Cerebellar nuclear complex (tissue), 1 donor: ENCODE results near the gene SCN10A.

Source experiments
- DNase-seq, 2 experiments: peaks; one replicate each; lab custom pipeline; 2025; lab: John Stamatoyannopoulos, UW

SCN10A gene

DNA sequence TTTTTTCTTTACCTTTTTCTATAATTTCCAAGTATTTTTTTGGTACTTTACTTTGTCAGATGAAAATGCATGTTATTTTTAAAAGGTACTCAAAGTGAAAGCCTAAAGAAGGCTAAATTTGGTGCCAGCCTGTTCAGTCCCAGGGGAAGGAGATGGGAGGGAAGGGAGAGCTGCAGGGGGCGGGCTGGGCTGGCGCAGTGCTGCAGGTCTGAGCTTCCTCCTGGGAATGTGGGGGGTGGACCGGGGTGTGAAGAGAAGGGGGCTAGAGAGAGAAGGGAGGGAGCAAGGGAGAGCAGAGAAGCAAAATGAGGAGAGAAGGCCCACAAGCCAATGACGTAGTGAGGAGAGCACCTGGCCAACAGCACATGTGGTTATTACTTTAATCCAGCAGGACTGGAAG is 95.6 kb downstream of the SCN10A start:
- no peak for DNase-seq

DNA sequence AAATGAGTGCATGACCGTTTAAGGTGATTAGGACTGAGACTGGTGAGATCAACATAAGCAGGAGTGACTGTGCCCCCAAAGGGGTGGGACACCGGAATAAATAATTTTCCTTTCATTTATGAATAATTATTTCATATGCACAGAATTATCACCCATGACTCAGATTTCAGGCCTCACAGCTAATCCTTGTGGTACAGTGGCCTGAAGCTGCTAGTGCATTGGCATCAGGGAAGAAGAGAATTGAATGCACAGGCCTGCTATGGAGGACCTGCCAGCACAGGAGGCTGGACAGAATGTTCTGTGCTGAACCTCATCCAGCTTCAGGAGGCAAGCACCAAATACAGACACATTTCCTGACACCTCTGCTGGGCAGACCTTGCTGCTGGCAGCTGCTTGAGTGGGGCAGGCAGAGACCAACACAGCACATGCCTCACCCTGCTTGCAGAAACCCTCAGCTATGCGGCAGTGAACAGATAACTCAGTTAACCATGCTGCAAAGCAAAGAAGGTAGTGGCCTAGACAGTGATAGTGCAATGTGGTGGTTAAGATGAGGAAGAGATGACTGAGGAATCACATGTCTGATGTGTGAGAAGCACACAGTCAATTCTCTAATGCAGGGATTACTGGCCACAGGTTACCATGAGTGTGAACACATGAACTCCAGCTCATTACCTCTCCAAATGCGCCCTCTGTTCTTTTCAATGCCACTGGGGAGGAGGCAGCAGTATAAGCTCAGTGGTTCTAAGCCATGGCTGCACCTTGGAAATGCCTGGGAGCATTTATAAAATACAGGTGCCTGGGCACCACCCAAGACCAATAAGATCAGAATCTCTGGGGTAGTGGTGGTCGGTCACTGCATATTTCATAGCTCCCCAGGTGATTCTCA is 98.4 kb downstream of the SCN10A start:
- no peak for DNase-seq

DNA sequence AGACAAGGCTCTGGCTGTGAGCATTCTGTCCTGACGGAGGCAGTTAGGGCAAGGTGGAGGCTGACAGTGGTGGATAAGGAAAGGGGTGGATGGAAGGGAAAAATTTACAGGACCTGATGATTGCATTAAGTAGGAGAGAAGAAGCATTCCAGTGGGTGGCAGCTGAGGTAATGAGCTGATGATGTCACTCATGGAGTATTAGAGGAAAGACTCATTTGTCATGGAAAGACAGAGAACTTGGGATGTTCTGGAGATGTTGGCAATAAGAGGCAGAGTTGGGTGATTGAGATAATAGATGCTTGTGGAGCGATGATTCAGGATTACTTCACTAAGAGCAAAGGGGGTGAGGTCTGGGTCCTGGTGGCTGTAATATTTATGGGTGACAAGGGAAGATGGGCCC is 102.9 kb downstream of the SCN10A start:
- DNase-seq, result no peak

DNA sequence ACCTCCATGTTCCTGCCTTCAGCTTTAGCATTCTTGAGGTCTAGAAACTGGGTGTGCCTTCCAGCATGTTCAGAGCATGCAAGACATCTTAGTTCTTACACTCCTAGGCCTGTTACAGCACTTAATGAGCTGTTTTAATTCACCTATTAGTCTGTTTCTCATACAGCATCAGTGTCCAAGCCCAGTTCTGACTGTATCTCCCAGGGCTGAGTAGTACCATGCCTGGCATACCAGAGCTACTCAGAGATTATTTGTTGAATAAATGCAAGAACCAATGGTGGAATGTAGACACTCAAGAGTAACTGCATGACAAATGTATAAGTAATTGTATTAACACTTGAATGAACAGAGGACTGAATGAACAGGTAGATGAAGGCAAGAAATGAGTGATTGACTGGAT is 104.7 kb downstream of the SCN10A start:
- DNase-seq, result no peak

DNA sequence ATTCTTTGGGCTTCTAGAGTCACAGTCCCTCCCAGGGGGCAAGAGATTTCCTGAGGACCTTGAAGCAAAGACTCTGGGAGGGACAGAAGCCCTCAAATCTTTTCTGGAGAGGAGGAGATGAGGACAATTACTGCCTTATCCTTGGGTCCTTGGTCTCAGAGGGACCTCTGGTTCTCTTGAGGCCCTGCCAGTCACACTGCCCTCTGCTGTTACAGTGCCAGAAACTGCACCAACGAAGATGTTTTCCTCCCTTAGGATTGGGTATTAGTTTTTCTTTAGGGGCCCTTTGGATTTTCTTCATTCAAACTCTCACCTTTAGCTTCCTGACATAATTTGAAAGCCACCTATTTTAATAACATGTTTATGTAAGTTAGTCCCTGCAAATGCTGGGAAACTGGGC is 108.3 kb downstream of the SCN10A start:
- no peak for DNase-seq

DNA sequence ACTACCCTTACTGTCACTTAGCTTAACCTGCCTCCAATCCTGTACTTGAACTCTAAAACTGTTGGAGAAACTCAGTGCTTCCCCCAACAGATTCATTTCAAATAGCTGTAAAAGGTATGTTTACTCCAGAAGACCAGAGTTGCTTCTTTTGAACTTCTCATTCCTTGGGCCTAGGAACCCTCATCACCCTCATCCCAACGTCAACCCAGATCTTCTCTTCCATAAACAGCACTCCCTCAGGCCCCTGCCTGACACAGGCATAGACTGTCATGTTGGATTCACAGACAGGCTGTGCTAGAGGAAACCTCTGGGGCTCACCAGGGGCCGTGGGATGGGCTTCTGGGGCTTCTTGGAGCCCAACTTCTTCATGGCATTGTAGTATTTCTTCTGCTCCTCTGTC is 109.1 kb downstream of the SCN10A start:
- no peak for DNase-seq

DNA sequence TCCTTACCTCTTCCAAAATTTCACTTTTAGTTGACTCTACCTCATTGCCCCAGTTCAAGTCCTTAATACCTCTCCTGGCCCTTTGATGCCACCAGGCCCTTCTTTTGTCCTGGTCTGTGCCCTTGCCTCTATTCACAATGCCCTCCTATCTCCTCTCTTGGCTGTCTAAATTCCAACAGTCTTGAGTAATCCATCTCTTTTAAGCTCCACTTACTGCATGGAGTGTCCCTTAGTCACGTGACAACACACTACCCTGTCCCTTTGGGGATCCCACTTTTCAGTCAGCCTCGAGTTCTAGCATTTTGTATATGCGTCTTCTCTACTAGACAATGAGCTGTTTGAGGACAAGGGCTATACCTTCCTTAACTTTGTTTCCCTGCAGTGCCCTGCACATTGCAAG is 113.8 kb downstream of the SCN10A start:
- DNase-seq, result no peak

DNA sequence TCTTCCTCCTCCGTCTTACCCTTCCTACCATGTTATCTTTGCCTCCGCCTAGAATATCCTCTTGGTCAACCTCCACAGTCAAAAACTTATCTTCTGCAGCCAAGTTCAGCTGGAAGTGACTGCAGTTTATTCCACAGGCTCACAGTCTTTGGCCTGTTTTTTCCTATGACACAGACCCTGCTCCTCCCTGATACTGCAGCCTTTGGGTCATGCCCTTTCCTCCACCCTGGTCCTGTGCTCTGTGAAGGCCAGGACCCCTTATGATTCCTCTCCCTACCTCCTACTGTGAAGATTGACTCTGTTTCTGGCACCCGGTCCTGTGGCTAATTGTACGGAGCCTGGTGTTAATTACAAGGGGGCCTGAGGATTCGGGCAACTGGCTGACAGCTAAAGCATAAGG is 117.3 kb downstream of the SCN10A start:
- DNase-seq, result no peak

DNA sequence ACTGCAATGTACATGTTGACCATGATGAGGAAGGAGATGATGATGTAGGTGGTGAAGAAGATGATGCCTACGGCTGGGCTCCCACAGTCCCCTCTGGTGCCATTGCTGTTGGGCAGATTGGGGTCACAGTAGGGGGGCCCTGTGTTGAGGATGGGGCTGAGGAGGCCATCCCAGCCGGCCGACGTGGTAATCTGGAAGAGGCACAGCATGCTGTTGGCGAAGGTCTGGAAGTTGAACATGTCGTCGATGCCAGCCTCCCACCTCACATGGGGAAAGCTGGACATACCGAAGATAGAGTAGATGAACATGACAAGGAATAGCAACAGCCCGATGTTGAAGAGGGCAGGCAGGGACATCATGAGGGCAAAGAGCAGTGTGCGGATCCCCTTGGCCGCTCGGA is 118.0 kb downstream of the SCN10A start:
- DNase-seq, result no peak

DNA sequence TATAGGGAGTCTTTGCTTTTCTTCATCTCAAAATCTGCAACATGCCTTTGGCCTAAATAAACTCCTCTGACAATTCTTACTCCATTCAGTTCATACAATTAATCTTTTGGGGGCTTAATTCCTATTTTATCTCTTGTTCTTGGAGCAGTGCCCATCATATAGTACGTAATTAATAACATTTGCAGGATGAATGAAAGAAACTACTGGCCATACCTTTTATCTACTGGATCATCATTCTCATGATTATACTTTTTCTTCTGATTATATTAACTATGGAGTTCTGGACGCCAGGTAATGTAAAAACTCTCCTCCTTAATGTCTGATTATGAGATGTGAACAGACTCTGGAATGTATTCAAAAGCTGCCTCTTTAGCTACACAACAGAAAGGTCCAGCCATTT is 120.0 kb downstream of the SCN10A start:
- no peak for DNase-seq

DNA sequence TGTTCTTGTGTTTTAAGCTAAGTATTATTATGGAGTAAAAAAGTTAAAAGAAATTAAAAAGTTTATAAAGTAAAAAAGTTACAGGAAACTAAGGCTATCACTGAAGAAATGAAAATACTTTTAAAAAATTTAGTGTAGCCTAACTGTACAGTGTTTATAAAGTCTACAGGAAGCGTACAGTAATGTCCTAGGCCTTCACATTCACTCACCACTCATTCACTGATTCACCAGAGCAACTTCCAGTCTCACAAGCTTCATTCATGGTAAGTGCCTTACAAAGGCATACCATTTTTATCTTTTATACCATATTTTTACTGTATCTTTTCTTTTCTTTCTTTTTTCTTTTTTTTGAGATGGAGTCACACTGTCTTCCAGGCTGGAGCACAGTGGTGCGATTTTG is 125.8 kb downstream of the SCN10A start:
- no peak for DNase-seq

DNA sequence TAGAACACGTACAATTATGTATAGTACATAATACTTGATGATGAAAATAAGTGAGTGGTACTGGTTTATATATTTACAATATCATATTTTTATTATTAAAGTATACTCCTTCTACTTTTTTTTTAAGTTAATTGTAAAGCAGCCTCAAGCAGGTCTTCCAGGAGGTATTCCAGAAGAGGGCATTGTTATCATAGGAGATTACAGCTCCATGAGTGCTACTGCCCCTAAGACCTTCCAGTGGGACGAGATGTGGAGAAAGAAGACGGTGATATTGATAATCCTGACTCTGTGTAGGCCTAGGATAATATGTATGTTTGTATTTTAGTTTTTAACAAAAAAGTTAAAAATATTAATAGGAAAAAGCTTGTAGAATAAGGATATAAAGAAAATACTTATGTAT is 126.2 kb downstream of the SCN10A start:
- DNase-seq, result no peak

DNA sequence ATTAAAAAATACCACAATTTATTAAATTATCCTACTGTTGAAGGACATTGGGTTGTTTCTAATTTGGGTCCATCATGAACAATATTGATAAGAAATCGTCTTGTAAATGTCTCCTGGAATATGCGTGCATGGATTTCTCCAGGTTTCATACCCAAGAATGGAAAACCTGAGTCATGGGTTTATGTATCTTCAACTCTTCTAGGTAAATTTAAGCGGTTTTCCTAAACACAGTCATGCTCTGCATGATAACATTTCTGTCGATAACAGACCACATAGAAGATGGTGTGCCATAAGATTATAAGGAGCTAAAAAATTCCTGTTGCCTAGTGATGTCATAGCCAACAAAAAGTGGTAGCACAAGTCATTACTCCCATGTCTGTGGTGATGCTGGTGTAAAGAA is 126.7 kb downstream of the SCN10A start:
- no peak for DNase-seq

DNA sequence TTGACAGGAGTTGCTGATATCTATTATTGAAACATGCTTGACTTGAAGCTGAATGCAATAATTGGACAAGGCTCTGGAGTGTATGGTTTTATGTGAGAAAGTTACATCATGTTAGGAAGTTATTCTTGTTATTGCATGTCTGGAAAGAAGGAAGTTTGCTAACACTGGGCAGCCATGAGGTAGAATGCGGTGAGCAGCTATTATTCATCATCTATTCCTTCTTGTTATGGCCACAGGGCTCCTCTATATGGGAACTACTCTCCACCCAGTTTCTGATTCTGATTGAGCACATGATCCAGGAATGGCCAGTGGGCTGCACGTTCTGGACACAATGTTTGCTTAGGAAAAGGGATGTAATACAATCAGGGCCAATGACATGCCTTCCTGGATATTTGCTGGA is 128.7 kb downstream of the SCN10A start:
- no peak for DNase-seq

DNA sequence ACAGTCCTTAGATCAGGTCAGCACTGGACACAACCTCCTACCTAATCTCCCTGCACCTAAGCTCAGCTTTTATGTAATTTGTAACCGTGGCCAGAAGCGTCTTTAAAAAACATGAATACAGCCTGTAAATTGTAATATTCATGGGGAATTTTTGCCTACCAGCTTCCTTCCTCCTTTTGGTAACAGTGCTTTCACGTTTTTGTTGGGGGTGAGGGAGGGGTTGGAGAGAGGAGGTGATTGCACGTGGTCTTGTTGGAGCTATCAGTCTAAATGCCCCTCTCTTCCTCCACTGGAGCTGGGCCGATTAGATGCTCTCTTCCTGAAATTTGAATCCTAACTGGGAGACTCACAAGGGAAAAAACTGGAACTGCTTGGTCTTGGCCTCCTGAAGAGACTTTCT is 131.5 kb downstream of the SCN10A start:
- no peak for DNase-seq

DNA sequence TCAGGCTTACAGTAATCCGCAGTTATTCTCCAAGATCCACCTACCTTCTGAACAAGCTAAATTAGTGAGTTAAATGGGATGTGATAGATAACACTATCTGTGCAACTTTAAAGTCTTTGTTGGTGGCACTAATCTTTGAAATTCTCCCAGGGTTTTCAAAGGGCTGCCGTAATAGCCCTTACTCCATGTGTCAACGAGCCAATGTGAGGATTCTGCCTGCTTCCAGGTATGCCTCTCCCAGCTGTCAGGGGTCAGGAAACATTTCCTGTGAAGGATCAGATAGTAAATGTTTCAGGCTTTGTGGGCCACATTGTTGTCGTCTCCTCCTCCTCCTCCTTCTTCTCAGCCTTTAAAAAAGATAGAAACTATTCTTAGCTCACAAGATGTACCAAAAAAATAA is 146.3 kb downstream of the SCN10A start:
- DNase-seq, result no peak

DNA sequence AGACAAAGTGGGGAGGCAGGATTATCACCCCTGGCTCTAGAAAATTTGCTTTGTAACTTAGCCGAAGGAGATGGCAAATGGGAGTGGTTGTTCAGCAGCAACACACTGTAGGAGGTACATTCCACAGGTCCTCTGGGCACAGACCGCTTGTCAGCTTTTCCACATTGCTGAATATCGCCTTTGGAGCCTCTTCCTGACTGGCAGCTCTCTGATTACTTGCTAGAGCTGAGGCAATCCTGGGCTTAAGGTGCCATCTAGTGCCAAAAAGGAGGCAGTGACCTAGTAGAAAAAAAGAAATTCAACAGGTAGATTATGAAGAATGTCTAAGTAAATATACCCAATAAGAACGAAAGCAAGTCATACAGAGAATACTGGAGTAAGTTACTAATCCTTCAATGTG is 153.5 kb downstream of the SCN10A start:
- no peak for DNase-seq

DNA sequence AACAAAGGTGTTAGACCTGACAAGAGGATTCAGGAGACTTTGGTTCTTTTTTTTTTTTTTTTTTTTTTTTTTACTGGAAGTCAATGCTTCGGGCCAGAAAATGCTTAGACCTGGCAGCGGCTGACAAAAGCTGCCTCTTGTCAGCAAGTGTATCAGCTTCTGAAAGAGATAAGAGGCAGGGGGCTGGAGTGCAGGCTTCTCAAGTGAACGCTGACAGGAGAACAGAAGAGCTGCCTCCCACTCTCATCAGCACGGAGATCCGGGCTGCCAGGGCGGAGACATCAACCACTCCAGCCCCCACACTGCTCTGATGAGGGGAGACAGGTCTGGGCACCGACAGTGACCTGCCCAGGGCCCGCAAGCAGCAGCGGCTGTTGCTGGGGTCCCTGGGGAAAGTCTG is 157.2 kb downstream of the SCN10A start:
- DNase-seq, result no peak

DNA sequence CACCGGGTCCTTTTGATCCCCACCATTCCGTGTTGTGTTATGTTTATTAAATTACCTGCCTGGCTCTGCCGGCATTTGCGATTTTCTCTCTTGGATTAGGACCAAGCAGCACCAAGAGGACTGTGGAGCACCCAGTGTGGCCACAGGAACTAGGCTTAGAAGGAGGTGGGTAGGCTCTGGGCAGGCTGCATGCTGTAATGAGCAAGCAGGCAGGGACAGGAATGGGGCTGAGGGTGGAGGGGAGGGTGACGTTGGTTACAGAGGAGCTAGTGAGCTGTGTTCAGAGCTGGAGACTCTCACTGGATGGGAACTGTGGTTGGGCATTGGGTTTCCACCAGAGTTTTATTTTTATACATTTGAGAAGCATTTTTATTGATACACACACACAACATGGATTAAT is 158.6 kb downstream of the SCN10A start:
- DNase-seq, result no peak

DNA sequence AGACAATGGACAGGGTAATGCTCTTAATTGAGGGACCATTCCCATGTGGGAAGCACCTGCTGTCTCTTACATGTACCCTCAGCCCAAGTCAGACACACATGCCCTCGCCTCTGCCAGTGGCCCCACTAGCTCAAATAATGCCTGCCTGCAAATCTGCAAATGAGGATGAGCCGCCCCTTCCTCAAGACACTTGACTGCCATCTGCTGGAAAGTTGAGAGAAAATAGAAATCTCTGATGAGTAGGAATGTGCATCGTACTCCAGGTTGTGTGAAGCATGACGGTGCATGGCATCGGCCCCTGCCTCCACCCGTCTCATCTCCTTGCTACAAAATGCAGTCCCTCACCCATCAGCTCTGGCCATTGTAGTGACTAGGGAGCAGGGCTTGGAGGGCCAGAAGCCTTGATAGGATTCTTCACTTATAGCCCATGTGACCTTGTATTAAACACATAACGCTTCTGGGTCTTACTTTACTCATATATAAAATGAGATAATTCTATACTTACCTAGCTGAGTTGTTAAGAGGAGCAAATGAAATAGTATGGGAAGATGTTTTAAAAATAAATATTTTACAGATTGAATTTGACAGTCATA is 160.2 kb downstream of the SCN10A start:
- DNase-seq, result no peak

DNA sequence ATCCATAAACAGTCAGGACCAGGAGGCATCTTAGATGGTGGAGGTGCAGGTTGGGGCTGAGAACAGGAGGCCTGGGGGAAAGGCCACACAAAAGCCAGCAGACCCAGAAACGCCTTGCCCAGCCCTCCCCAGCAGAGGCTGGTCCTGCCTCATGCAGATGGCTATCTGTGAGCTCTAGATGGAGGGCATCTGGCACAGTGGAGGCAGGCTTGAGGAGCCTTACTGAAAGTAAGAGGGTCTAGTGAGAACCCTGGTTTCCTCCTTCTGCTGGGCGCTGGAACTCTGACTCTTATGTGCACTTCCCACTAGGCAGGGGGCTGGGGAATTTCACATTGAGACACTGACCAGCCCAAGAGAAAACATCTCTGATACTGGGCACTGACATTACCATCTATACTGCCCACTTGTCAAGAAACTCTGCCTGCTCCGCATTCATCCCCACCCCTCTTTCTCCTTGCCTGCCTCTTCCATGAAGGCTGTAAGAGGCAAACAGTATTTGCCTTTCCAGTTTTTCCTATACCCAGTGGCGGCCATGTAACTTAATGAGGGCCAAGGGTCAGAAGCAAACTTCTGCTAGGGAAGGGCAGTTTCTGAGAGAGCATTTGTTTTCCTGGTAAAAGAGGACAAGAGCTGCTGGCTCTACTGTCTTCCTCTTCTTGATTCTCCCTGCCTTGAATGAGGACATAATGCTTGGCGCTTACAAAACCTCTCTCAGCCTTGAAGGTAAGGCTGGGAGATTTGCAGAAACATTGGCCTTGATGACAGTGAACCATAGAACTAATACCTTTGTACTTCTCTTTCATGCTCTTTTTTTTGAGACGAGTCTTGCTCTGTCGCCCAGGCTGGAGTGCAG is 162.1 kb downstream of the SCN10A start:
- no peak for DNase-seq

DNA sequence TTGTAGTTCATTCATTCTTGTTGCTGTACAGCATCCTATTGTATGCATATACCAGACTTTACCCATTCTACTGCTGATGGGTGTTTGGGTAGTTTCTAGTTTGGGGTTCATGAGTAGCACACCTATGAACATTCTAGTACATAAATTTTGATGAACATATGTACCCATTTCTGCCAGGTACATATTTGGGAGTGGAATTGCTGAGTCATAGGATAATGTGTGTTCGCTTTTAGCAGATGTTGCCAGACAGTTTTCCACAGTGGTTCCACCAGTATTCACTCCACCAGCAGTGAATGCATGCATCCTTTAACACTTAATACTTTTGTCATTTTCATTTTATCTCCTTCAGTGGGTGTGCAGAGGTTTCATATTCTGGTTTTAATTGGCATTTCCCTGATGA is 163.1 kb downstream of the SCN10A start:
- DNase-seq, result no peak
